ENCODE data around the gene CACFD1. TPM values are rescaled to one million over a fixed set of nuclear protein-coding genes. Genes with fewer than 3 reads are reported as not detected.

The CACFD1 gene
- total RNA-seq, 2 experiments from 2014 or later = 16.7 to 17.2 TPM

- no peak overlapping the region for H2AFZ ChIP-seq (ENCODE audit: low read length)
- H3K36me3 ChIP-seq (ENCODE audit: insufficient read depth, low read length) = no peaks in the 10 kb centered on the region
- H4K20me1 ChIP-seq (ENCODE audit: insufficient read depth, low read length) = no peaks in the 10 kb centered on the region
- no TSS peak for BruUV-seq (replicated peaks)
- no peaks in the 10 kb centered on the region for H3K79me2 ChIP-seq (ENCODE audit: insufficient read depth, low read depth, low read length)
- no peaks in the 10 kb centered on the region for H3K4me1 ChIP-seq (ENCODE audit: insufficient read depth, low read length, poor library complexity, severe bottlenecking)
- ChIA-PET CTCF (ENCODE audit: unreplicated experiment) (no interaction called here), POLR2A (no interaction called here)
- no peaks in the 10 kb centered on the region for H3K9me2 ChIP-seq (ENCODE audit: insufficient read depth, low read length)
- H3K9me3 ChIP-seq (ENCODE audit: low read length) = no peaks in the 10 kb centered on the region
- H3K4me2 ChIP-seq (ENCODE audit: low read length) = no peak overlapping the region
- intact Hi-C loops (cut with micrococcal nuclease; ENCODE audit: unreplicated experiment) = no loop called here
- no peak for DNase-seq (ENCODE audit: low spot score)
- no peak overlapping the region for H3K4me3 ChIP-seq (ENCODE audit: low read depth, low read length, poor library complexity, severe bottlenecking)
- H3K27ac ChIP-seq (ENCODE audit: low read depth, low read length, poor library complexity, severe bottlenecking) = no peak overlapping the region
- TF ChIP-seq EZH2phosphoT487 (IDR thresholded peaks at IDR 0.05; ENCODE audit: borderline replicate concordance, low read depth, low read length) (no peak), CTCF (conservative IDR thresholded peaks at IDR 0.05; ENCODE audit: low read length) (no peak)
These were observed 54.9 kb downstream of the CACFD1 start for GRCh38 chr9:133514460-133515239.

DNA sequence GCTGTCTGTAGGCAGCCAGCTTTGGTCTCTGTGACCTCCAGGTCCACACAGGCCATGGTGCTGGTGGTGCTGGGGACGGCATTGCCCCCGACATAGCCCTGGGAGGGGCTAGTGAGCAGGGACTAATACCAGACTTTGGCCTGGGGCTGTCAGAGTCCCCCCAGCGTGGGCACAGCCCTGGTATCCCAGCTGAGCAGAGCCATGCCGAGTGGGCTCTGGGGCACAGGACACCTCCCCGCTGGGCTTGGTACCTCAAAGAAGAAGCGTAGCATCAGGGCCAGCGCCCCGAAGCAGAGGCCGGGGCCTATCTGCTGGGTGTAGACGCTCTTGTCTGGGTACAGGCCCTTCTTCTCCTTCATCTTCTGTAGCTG is 55.4 kb downstream of the CACFD1 start:
- Histone ChIP-seq H3K9me2 (ENCODE audit: insufficient read depth, low read length) (no peaks in the 10 kb centered on the region), H3K27ac (ENCODE audit: low read depth, low read length, poor library complexity, severe bottlenecking) (no peak overlapping the region), H4K20me1 (ENCODE audit: insufficient read depth, low read length) (no peaks in the 10 kb centered on the region), H3K4me2 (ENCODE audit: low read length) (no peak overlapping the region), H2AFZ (ENCODE audit: low read length) (no peak overlapping the region), H3K9me3 (ENCODE audit: low read length) (no peaks in the 10 kb centered on the region), H3K4me1 (ENCODE audit: insufficient read depth, low read length, poor library complexity, severe bottlenecking) (no peaks in the 10 kb centered on the region), H3K79me2 (ENCODE audit: insufficient read depth, low read depth, low read length) (no peaks in the 10 kb centered on the region), H3K36me3 (ENCODE audit: insufficient read depth, low read length) (no peaks in the 10 kb centered on the region), H3K4me3 (ENCODE audit: low read depth, low read length, poor library complexity, severe bottlenecking) (no peak overlapping the region)
- TF ChIP-seq CTCF (conservative IDR thresholded peaks at IDR 0.05; ENCODE audit: low read length) = no peak
- no peak for DNase-seq (ENCODE audit: low spot score)
- CTCF ChIA-PET (ENCODE audit: unreplicated experiment) = no interaction called here
- intact Hi-C loops (cut with micrococcal nuclease; ENCODE audit: unreplicated experiment) = no loop called here
- POLR2A ChIA-PET = no interaction called here
- BruUV-seq (replicated peaks) = no TSS peak

DNA sequence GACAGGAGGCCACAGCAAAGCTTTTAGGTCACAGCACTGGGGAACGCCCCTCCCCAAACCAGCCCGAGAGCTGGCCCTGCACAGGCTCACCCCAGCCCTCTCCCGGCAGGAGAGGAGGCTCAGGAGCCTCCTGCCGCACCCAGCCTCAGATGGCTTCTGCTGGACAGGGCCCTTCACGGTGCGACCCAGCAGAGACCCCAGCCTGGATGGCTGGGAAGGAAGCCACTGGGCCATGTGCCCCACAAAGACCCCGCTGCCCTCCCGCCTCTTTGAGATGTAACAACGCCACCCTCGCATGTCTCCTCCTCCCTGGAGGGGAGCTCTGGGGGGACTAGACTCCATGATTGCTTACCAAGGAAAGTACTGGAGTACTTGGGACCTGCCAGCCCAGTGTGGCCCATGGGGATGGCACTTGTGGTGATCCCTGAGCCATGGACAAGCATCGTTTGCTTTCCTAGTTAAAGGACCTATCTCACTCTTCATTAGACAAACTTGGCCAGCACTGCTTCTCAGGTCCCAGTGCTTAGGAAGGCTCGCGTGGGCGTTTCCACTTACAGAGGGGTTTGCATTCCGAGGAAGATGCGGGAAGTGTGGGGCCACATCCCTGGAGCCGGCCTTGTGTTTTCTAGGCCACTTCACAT is 56.0 kb downstream of the CACFD1 start:
- Histone ChIP-seq H3K4me1 (ENCODE audit: insufficient read depth, low read length, poor library complexity, severe bottlenecking) (no peaks in the 10 kb centered on the region), H3K9me2 (ENCODE audit: insufficient read depth, low read length) (no peaks in the 10 kb centered on the region), H3K4me3 (ENCODE audit: low read depth, low read length, poor library complexity, severe bottlenecking) (no peak overlapping the region), H3K27ac (ENCODE audit: low read depth, low read length, poor library complexity, severe bottlenecking) (no peak overlapping the region), H2AFZ (ENCODE audit: low read length) (no peak overlapping the region), H3K79me2 (ENCODE audit: insufficient read depth, low read depth, low read length) (no peaks in the 10 kb centered on the region), H3K9me3 (ENCODE audit: low read length) (no peaks in the 10 kb centered on the region), H3K4me2 (ENCODE audit: low read length) (no peak overlapping the region), H3K36me3 (ENCODE audit: insufficient read depth, low read length) (no peaks in the 10 kb centered on the region), H4K20me1 (ENCODE audit: insufficient read depth, low read length) (no peaks in the 10 kb centered on the region)
- no peak for DNase-seq (ENCODE audit: low spot score)
- BruUV-seq (replicated peaks) = no TSS peak
- ChIA-PET POLR2A (no interaction called here), CTCF (ENCODE audit: unreplicated experiment) (no interaction called here)
- intact Hi-C loops (cut with micrococcal nuclease; ENCODE audit: unreplicated experiment) = no loop called here
- TF ChIP-seq CTCF (conservative IDR thresholded peaks at IDR 0.05; ENCODE audit: low read length) (no peak), EZH2phosphoT487 (IDR thresholded peaks at IDR 0.05; ENCODE audit: borderline replicate concordance, low read depth, low read length) (no peak)

All from OCI-LY7 (cell line).